ENCODE data around the gene RPL18.
A peak's percentile ranks its signal among the peaks of the same experiment; 100 is the strongest.

Gene RPL18

GRCh38 chr19:48656840-48657474 lies 38.0 kb upstream of the RPL18 start:
- Histone ChIP-seq H3K18ac (ENCODE audit: low read length) (no peak overlapping the region), H3K4me1 (ENCODE audit: control insufficient read depth, low read depth, low read length) (peaks cover 5% of the 10 kb centered on the region), H3K9ac (ENCODE audit: low read length) (no peak overlapping the region), H4K5ac (ENCODE audit: low read length) (no peak overlapping the region), H4K8ac (ENCODE audit: low read depth, low read length) (no peak overlapping the region), H2AK5ac (ENCODE audit: low read length) (no peak overlapping the region), H3K79me2 (ENCODE audit: control insufficient read depth, insufficient read depth, low read length) (no peaks in the 10 kb centered on the region), H3K56ac (ENCODE audit: low read length) (peak overlapping the region; percentile 47), H3K79me1 (ENCODE audit: low read length) (no peaks in the 10 kb centered on the region), H3K4me2 (ENCODE audit: low read length) (no peak overlapping the region), H3K27ac (ENCODE audit: low read depth, low read length) (no peak overlapping the region), H3K4me3 (ENCODE audit: low read length) (no peak overlapping the region), H2BK15ac (replicated peaks; ENCODE audit: low read depth) (no peak overlapping the region), H2BK120ac (ENCODE audit: low read depth, low read length) (no peak overlapping the region), H3K36me3 (ENCODE audit: control insufficient read depth, insufficient read depth, low read length) (no peaks in the 10 kb centered on the region), H3K27me3 (ENCODE audit: insufficient read depth, low read length, poor library complexity) (no peaks in the 10 kb centered on the region), H2BK5ac (ENCODE audit: low read length) (no peak overlapping the region), H3K23ac (ENCODE audit: low read length) (no peak overlapping the region), H3K4ac (ENCODE audit: low read depth, low read length) (no peak overlapping the region)
- no CpG with 5 or more reads among the region's 16 CpGs for WGBS (ENCODE audit: extremely low coverage, insufficient coverage, low lambda C conversion rate)
- DNase-seq = peak; percentile 87

DNA sequence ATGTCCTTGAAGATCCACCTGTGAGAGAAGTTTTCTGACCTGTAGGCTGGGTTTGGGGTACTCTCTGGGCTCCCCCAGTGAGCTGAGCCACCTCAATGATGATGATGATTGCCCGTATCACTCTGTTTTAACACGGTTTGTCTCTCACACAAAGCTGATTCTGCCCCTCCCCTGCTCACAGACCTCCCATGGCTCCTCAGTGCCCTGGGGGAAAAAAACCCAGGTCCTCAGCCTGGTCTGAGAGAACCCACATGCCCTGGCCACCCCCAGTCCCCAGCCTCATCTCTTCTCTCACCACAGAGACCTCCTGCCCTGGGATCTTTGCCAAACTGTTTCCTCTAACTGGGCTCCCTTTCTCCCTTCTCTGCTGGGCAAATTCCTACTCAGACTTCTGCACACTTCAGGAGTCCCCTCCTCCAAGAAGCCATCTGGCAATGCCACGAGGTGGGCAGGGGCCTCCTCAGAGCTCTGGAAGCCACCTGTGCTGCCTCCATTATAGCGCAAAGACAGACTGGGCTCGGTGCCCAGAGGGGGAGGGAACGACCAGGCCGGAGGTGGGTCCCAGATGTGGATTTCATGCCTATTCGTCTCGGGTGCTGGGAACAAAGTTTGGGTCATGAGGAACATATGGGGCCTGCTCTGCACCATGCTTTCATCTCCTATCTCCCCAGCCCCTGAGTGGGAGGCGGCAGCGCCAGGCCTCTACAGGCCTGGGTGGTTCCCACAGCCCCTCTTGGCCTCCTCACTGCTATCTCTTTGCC lies 35.5 kb upstream of the RPL18 start:
- no peak for DNase-seq
- no peak overlapping the region for H4K8ac ChIP-seq (ENCODE audit: low read depth, low read length)

GRCh38 chr19:48651683-48652048 lies 32.7 kb upstream of the RPL18 start:
- no peak overlapping the region for H3K4me2 ChIP-seq (ENCODE audit: low read length)
- H4K5ac ChIP-seq (ENCODE audit: low read length) = no peak overlapping the region
- no peaks in the 10 kb centered on the region for H3K27me3 ChIP-seq (ENCODE audit: insufficient read depth, low read length, poor library complexity)
- no peak overlapping the region for H2BK15ac ChIP-seq (replicated peaks; ENCODE audit: low read depth)
- H3K23ac ChIP-seq (ENCODE audit: low read length) = no peak overlapping the region
- no peak overlapping the region for H3K27ac ChIP-seq (ENCODE audit: low read depth, low read length)
- no peak overlapping the region for H4K8ac ChIP-seq (ENCODE audit: low read depth, low read length)
- H3K56ac ChIP-seq (ENCODE audit: low read length) = no peak overlapping the region
- H3K18ac ChIP-seq (ENCODE audit: low read length) = no peak overlapping the region
- H3K4me3 ChIP-seq (ENCODE audit: low read length) = no peak overlapping the region
- H2BK120ac ChIP-seq (ENCODE audit: low read depth, low read length) = no peak overlapping the region
- H3K4me1 ChIP-seq (ENCODE audit: control insufficient read depth, low read depth, low read length) = no peaks in the 10 kb centered on the region
- H2BK5ac ChIP-seq (ENCODE audit: low read length) = no peak overlapping the region
- no peaks in the 10 kb centered on the region for H3K79me1 ChIP-seq (ENCODE audit: low read length)
- H3K36me3 ChIP-seq (ENCODE audit: control insufficient read depth, insufficient read depth, low read length) = no peaks in the 10 kb centered on the region
- WGBS (ENCODE audit: extremely low coverage, insufficient coverage, low lambda C conversion rate) = no CpG with 5 or more reads among the region's 5 CpGs
- H3K9ac ChIP-seq (ENCODE audit: low read length) = no peak overlapping the region
- H2AK5ac ChIP-seq (ENCODE audit: low read length) = no peak overlapping the region
- no peaks in the 10 kb centered on the region for H3K79me2 ChIP-seq (ENCODE audit: control insufficient read depth, insufficient read depth, low read length)
- DNase-seq = no peak
- H3K4ac ChIP-seq (ENCODE audit: low read depth, low read length) = no peak overlapping the region

More for the DNA sequence above, 35.5 kb upstream of the RPL18 start:
- no peaks in the 10 kb centered on the region for H3K27me3 ChIP-seq (ENCODE audit: insufficient read depth, low read length, poor library complexity)
- H3K4me2 ChIP-seq (ENCODE audit: low read length) = no peak overlapping the region
- H2BK5ac ChIP-seq (ENCODE audit: low read length) = no peak overlapping the region
- no peak overlapping the region for H3K23ac ChIP-seq (ENCODE audit: low read length)
- no peak overlapping the region for H4K5ac ChIP-seq (ENCODE audit: low read length)
- no peak overlapping the region for H3K18ac ChIP-seq (ENCODE audit: low read length)
- WGBS (ENCODE audit: extremely low coverage, insufficient coverage, low lambda C conversion rate) = no CpG with 5 or more reads among the region's 11 CpGs
- H3K4me1 ChIP-seq (ENCODE audit: control insufficient read depth, low read depth, low read length) = peaks cover 5% of the 10 kb centered on the region
- H3K79me2 ChIP-seq (ENCODE audit: control insufficient read depth, insufficient read depth, low read length) = no peaks in the 10 kb centered on the region
- no peak overlapping the region for H2BK120ac ChIP-seq (ENCODE audit: low read depth, low read length)
- no peaks in the 10 kb centered on the region for H3K36me3 ChIP-seq (ENCODE audit: control insufficient read depth, insufficient read depth, low read length)
- no peaks in the 10 kb centered on the region for H3K79me1 ChIP-seq (ENCODE audit: low read length)
- no peak overlapping the region for H3K4ac ChIP-seq (ENCODE audit: low read depth, low read length)
- H2AK5ac ChIP-seq (ENCODE audit: low read length) = no peak overlapping the region
- no peak overlapping the region for H3K9ac ChIP-seq (ENCODE audit: low read length)
- H3K4me3 ChIP-seq (ENCODE audit: low read length) = no peak overlapping the region
- no peak overlapping the region for H3K56ac ChIP-seq (ENCODE audit: low read length)
- H2BK15ac ChIP-seq (replicated peaks; ENCODE audit: low read depth) = no peak overlapping the region
- H3K27ac ChIP-seq (ENCODE audit: low read depth, low read length) = no peak overlapping the region

DNA sequence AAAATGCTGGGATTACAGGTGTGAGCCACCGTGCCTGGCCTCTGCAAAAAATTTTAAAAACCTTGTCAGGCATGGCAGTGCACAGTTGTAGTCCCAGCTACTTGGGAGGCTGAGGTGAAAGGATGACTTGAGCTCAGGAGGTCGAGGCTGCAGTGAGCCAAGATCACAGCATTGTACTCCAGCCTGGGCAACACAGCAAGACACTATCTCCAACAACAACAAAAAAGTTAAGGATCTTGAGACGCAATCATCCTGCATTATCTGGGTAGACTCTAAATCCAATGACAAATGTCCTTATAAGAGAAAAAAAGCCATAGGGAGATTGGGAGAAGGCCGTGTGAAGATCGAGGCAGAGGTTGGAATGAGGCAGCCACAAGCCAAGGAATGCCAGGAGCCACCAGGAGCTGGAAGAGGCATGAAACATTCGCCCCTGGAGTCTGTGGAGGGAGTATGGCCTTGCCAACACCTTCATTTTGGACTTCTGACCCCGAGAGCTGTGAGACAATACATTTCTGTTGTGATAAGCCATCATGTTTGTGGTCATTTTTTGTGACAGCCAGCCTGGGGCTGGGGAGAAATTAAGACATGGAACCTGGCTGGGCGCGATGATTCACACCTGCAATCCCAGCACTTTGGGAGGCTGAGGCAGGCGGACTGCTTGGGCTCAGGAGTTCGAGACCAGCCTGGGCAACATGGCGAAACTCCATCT lies 32.1 kb upstream of the RPL18 start:
- no peaks in the 10 kb centered on the region for H3K4me1 ChIP-seq (ENCODE audit: control insufficient read depth, low read depth, low read length)
- H3K36me3 ChIP-seq (ENCODE audit: control insufficient read depth, insufficient read depth, low read length) = no peaks in the 10 kb centered on the region
- H3K18ac ChIP-seq (ENCODE audit: low read length) = no peak overlapping the region
- no peak overlapping the region for H3K4ac ChIP-seq (ENCODE audit: low read depth, low read length)
- DNase-seq = no peak
- H2BK15ac ChIP-seq (replicated peaks; ENCODE audit: low read depth) = no peak overlapping the region
- H2AK5ac ChIP-seq (ENCODE audit: low read length) = no peak overlapping the region
- no peak overlapping the region for H2BK120ac ChIP-seq (ENCODE audit: low read depth, low read length)
- WGBS (ENCODE audit: extremely low coverage, insufficient coverage, low lambda C conversion rate) = no CpG with 5 or more reads among the region's 12 CpGs
- no peak overlapping the region for H3K56ac ChIP-seq (ENCODE audit: low read length)
- no peaks in the 10 kb centered on the region for H3K27me3 ChIP-seq (ENCODE audit: insufficient read depth, low read length, poor library complexity)
- H2BK5ac ChIP-seq (ENCODE audit: low read length) = no peak overlapping the region
- H3K79me1 ChIP-seq (ENCODE audit: low read length) = no peaks in the 10 kb centered on the region
- no peak overlapping the region for H4K5ac ChIP-seq (ENCODE audit: low read length)
- no peak overlapping the region for H3K23ac ChIP-seq (ENCODE audit: low read length)
- H3K27ac ChIP-seq (ENCODE audit: low read depth, low read length) = no peak overlapping the region
- no peak overlapping the region for H3K9ac ChIP-seq (ENCODE audit: low read length)
- H3K4me3 ChIP-seq (ENCODE audit: low read length) = no peak overlapping the region
- H4K8ac ChIP-seq (ENCODE audit: low read depth, low read length) = no peak overlapping the region
- H3K79me2 ChIP-seq (ENCODE audit: control insufficient read depth, insufficient read depth, low read length) = no peaks in the 10 kb centered on the region
- no peak overlapping the region for H3K4me2 ChIP-seq (ENCODE audit: low read length)

- Histone ChIP-seq H3K79me1 (ENCODE audit: low read length) (no peaks in the 10 kb centered on the region), H3K79me2 (ENCODE audit: control insufficient read depth, insufficient read depth, low read length) (no peaks in the 10 kb centered on the region), H3K4me3 (ENCODE audit: low read length) (no peak overlapping the region), H3K27me3 (ENCODE audit: insufficient read depth, low read length, poor library complexity) (no peaks in the 10 kb centered on the region), H3K56ac (ENCODE audit: low read length) (no peak overlapping the region), H3K4me2 (ENCODE audit: low read length) (no peak overlapping the region), H3K18ac (ENCODE audit: low read length) (no peak overlapping the region), H3K36me3 (ENCODE audit: control insufficient read depth, insufficient read depth, low read length) (no peaks in the 10 kb centered on the region), H2BK120ac (ENCODE audit: low read depth, low read length) (no peak overlapping the region), H4K8ac (ENCODE audit: low read depth, low read length) (no peak overlapping the region), H4K5ac (ENCODE audit: low read length) (no peak overlapping the region), H3K27ac (ENCODE audit: low read depth, low read length) (no peak overlapping the region), H3K4me1 (ENCODE audit: control insufficient read depth, low read depth, low read length) (no peaks in the 10 kb centered on the region), H3K4ac (ENCODE audit: low read depth, low read length) (no peak overlapping the region), H2BK15ac (replicated peaks; ENCODE audit: low read depth) (no peak overlapping the region), H2AK5ac (ENCODE audit: low read length) (no peak overlapping the region), H3K9ac (ENCODE audit: low read length) (no peak overlapping the region), H2BK5ac (ENCODE audit: low read length) (no peak overlapping the region), H3K23ac (ENCODE audit: low read length) (no peak overlapping the region)
- no CpG with 5 or more reads among the region's 2 CpGs for WGBS (ENCODE audit: extremely low coverage, insufficient coverage, low lambda C conversion rate)
- no peak for DNase-seq
These were observed 29.2 kb upstream of the RPL18 start for GRCh38 chr19:48648134-48648533.
